ENCODE measurements around the gene HDAC10.

DNA sequence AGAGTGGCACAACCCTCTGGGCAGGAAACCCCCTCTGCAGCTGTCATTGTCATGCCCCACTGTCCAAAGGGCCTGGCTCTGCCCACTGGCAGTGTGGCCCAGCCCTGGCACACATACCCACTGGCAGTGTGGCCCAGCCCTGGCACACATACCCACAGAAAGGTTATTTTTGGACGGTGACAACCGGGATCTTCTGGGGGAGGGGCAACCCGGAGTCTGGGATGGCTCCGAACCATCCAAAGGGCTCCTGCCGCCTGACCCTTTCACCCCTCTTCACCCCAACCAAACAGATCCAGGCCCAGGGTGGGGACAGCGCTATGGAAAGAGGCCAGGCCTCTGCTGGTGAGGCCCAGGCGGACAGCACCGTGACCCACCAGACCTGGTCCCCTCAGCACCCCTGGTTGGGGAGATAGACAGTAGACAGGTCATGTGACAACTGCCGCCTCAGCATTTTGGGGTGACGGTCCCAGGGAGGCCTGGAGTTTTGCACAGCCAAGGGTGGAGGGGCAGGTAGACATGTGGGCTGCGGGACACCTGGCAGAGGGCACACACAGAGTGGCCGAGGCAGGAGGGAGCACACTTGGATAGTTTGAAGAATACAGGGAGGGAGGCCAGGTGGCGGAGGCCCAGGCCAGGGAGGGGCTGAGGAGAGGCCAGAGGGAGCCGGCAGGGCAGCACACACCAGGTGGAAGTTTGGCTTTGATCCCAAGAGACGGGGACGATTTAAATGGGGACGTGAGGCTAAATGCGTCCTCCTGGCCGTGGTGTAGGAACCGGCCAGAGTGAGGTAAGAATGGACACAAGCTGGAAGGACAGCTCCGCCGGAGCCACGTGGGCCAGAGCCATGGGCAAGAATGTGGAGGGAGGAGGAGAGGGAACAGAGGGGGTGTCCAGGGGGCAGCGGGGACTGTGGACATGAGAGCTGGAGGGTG lies 7.6 kb upstream of the HDAC10 start:
- TF ChIP-seq, protein P1, sequence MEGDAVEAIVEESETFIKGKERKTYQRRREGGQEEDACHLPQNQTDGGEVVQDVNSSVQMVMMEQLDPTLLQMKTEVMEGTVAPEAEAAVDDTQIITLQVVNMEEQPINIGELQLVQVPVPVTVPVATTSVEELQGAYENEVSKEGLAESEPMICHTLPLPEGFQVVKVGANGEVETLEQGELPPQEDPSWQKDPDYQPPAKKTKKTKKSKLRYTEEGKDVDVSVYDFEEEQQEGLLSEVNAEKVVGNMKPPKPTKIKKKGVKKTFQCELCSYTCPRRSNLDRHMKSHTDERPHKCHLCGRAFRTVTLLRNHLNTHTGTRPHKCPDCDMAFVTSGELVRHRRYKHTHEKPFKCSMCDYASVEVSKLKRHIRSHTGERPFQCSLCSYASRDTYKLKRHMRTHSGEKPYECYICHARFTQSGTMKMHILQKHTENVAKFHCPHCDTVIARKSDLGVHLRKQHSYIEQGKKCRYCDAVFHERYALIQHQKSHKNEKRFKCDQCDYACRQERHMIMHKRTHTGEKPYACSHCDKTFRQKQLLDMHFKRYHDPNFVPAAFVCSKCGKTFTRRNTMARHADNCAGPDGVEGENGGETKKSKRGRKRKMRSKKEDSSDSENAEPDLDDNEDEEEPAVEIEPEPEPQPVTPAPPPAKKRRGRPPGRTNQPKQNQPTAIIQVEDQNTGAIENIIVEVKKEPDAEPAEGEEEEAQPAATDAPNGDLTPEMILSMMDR (IDR thresholded peaks at IDR 0.05): no peak
- no peak for TF ChIP-seq POLR2A (IDR thresholded peaks at IDR 0.05)

Data from body of pancreas (tissue), 4 donors.